ENCODE results near the gene FAIM2.

DNA sequence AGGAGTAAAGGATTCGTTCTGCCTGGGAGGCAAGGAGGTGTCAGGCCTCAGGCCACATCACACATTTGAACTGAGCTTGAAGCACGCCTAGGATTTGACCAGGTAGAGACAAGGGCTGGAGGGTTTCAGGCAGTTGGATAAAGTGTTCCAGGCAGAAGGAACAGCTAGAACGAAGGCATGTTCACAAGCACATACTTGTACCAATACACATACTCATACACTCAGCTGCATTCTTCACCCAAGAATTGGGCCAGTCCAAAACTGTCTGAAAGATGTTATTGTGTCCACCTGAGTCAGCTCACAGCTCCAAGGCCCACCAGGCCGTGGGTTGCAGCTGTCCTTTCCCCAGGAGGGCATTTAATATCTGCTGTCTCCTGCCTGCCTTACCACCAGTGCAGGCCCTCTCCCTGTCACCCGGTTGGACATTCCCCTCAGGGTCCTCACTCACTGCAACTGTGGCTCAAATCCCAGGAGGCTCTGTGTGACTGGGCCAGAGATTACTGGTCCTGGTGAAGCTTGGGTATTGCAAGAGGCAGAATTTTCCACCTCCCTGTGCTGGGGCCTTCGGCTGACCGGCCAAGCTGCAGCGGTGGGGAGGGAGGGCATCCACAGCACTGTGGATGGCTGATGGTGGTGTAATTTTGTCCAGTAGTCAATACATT is 34.1 kb upstream of the FAIM2 start:
- TF ChIP-seq, protein P1, sequence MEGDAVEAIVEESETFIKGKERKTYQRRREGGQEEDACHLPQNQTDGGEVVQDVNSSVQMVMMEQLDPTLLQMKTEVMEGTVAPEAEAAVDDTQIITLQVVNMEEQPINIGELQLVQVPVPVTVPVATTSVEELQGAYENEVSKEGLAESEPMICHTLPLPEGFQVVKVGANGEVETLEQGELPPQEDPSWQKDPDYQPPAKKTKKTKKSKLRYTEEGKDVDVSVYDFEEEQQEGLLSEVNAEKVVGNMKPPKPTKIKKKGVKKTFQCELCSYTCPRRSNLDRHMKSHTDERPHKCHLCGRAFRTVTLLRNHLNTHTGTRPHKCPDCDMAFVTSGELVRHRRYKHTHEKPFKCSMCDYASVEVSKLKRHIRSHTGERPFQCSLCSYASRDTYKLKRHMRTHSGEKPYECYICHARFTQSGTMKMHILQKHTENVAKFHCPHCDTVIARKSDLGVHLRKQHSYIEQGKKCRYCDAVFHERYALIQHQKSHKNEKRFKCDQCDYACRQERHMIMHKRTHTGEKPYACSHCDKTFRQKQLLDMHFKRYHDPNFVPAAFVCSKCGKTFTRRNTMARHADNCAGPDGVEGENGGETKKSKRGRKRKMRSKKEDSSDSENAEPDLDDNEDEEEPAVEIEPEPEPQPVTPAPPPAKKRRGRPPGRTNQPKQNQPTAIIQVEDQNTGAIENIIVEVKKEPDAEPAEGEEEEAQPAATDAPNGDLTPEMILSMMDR (IDR thresholded peaks at IDR 0.05), result no peak
- no peak for TF ChIP-seq POLR2AphosphoS5 (IDR thresholded peaks at IDR 0.05)
- TF ChIP-seq POLR2A (IDR thresholded peaks at IDR 0.05), result no peak
